PC-9 (cell line): ENCODE results near the gene PURA.

Source experiments
- CTCF ChIP-seq: fragments of 200-600 bp; sonication (generic); conservative IDR thresholded peaks from 2 replicates; pipeline ENCODE4 v1.6.1; 2017; ENCODE audit warnings: mixed run types, antibody characterized with exemption, mild to moderate bottlenecking, moderate library complexity
- EZH2 ChIP-seq: fragments of 200-600 bp; sonication (generic); IDR thresholded peaks from 2 replicates; pipeline ENCODE4 v1.8.0; 2017; ENCODE audit warnings: antibody characterized with exemption, low read depth

GRCh38 chr5:140116716-140117115, 2.8 kb downstream of the PURA start:
- TF ChIP-seq CTCF (0 out of 2 replicates have a peak, but pooled peaks have one; percentile 15), EZH2 (no peak)
